ENCODE results near the gene TLK1. TPM values are rescaled to one million over a fixed set of nuclear protein-coding genes. Genes with fewer than 3 reads are reported as not detected.

The TLK1 gene
- total RNA-seq, 1 experiment from 2014 or later, result 10.1 TPM

- BruUV-seq (replicated peaks), result no TSS peak
- H3K4me2 ChIP-seq (ENCODE audit: low read length), result no peak overlapping the region
- no peak overlapping the region for H2AFZ ChIP-seq (ENCODE audit: low read length)
- no peak overlapping the region for H3K9ac ChIP-seq (ENCODE audit: low read length)
- TF ChIP-seq, protein P1, sequence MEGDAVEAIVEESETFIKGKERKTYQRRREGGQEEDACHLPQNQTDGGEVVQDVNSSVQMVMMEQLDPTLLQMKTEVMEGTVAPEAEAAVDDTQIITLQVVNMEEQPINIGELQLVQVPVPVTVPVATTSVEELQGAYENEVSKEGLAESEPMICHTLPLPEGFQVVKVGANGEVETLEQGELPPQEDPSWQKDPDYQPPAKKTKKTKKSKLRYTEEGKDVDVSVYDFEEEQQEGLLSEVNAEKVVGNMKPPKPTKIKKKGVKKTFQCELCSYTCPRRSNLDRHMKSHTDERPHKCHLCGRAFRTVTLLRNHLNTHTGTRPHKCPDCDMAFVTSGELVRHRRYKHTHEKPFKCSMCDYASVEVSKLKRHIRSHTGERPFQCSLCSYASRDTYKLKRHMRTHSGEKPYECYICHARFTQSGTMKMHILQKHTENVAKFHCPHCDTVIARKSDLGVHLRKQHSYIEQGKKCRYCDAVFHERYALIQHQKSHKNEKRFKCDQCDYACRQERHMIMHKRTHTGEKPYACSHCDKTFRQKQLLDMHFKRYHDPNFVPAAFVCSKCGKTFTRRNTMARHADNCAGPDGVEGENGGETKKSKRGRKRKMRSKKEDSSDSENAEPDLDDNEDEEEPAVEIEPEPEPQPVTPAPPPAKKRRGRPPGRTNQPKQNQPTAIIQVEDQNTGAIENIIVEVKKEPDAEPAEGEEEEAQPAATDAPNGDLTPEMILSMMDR (conservative IDR thresholded peaks at IDR 0.05; ENCODE audit: low read depth, low read length), result no peak
- no peak for TF ChIP-seq EZH2 (IDR thresholded peaks at IDR 0.05; ENCODE audit: low read length, unreplicated experiment)
- TF ChIP-seq EZH2phosphoT487 (IDR thresholded peaks at IDR 0.05; ENCODE audit: borderline replicate concordance, low read length), result no peak
- DNase-seq (no peak), ATAC-seq (no peak)
- no peak overlapping the region for H3K4me3 ChIP-seq (ENCODE audit: low read length)
- no peaks in the 10 kb centered on the region for H3K9me3 ChIP-seq (ENCODE audit: low read length)
- intact Hi-C loops (cut with micrococcal nuclease), result no loop called here
- no peaks in the 10 kb centered on the region for H3K79me2 ChIP-seq (ENCODE audit: low read length)
- H3K27ac ChIP-seq (ENCODE audit: low read length), result no peak overlapping the region
- H4K20me1 ChIP-seq (ENCODE audit: low read length), result no peaks in the 10 kb centered on the region
- H3K36me3 ChIP-seq (ENCODE audit: low read depth, low read length), result no peaks in the 10 kb centered on the region
- ChIA-PET CTCF (no interaction called here), POLR2A (ENCODE audit: unreplicated experiment) (no interaction called here)
- H3F3A ChIP-seq (ENCODE audit: low read length, unreplicated experiment), result no peaks in the 10 kb centered on the region
- H3K4me1 ChIP-seq (ENCODE audit: insufficient read depth, low read length), result peaks cover 6% of the 10 kb centered on the region
- H3K9me2 ChIP-seq (replicated peaks; ENCODE audit: low read length), result no peaks in the 10 kb centered on the region
- no peaks in the 10 kb centered on the region for H3K27me3 ChIP-seq (ENCODE audit: low read length)
Measured at GRCh38 chr2:171191021-171191420, 30.3 kb upstream of the TLK1 start.

GRCh38 chr2:171187819-171188218, 27.1 kb upstream of the TLK1 start:
- POLR2A ChIA-PET (ENCODE audit: unreplicated experiment), result no interaction called here
- Histone ChIP-seq H3K79me2 (ENCODE audit: low read length) (no peaks in the 10 kb centered on the region), H3K9me3 (ENCODE audit: low read length) (no peaks in the 10 kb centered on the region), H3K27ac (ENCODE audit: low read length) (no peak overlapping the region), H3K9ac (ENCODE audit: low read length) (no peak overlapping the region), H3K4me2 (ENCODE audit: low read length) (no peak overlapping the region), H3K27me3 (ENCODE audit: low read length) (no peaks in the 10 kb centered on the region), H3K4me3 (ENCODE audit: low read length) (no peak overlapping the region), H2AFZ (ENCODE audit: low read length) (no peak overlapping the region), H3F3A (ENCODE audit: low read length, unreplicated experiment) (no peaks in the 10 kb centered on the region), H4K20me1 (ENCODE audit: low read length) (no peaks in the 10 kb centered on the region), H3K36me3 (ENCODE audit: low read depth, low read length) (no peaks in the 10 kb centered on the region), H3K9me2 (replicated peaks; ENCODE audit: low read length) (no peaks in the 10 kb centered on the region), H3K4me1 (ENCODE audit: insufficient read depth, low read length) (peaks cover 16% of the 10 kb centered on the region)
- CTCF ChIA-PET, result no interaction called here
- ATAC-seq (no peak), DNase-seq (no peak)
- BruUV-seq (replicated peaks), result no TSS peak
- intact Hi-C loops (cut with micrococcal nuclease), result no loop called here
- TF ChIP-seq, protein P1 (conservative IDR thresholded peaks at IDR 0.05; ENCODE audit: low read depth, low read length), result no peak
- TF ChIP-seq EZH2phosphoT487 (IDR thresholded peaks at IDR 0.05; ENCODE audit: borderline replicate concordance, low read length), result no peak
- no peak for TF ChIP-seq EZH2 (IDR thresholded peaks at IDR 0.05; ENCODE audit: low read length, unreplicated experiment)

- H4K20me1 ChIP-seq (ENCODE audit: low read length), result no peaks in the 10 kb centered on the region
- no peak overlapping the region for H3K4me2 ChIP-seq (ENCODE audit: low read length)
- no peaks in the 10 kb centered on the region for H3K9me2 ChIP-seq (replicated peaks; ENCODE audit: low read length)
- H3K36me3 ChIP-seq (ENCODE audit: low read depth, low read length), result no peaks in the 10 kb centered on the region
- H3K4me1 ChIP-seq (ENCODE audit: insufficient read depth, low read length), result peaks cover 16% of the 10 kb centered on the region
- H3K4me3 ChIP-seq (ENCODE audit: low read length), result no peak overlapping the region
- H3K9ac ChIP-seq (ENCODE audit: low read length), result no peak overlapping the region
- H3K79me2 ChIP-seq (ENCODE audit: low read length), result no peaks in the 10 kb centered on the region
- H3K27me3 ChIP-seq (ENCODE audit: low read length), result no peaks in the 10 kb centered on the region
- DNase-seq (no peak), ATAC-seq (peak; percentile 39; the same call in 1 of the 2 replicates)
- CTCF ChIA-PET, result no interaction called here
- H3F3A ChIP-seq (ENCODE audit: low read length, unreplicated experiment), result no peaks in the 10 kb centered on the region
- H3K27ac ChIP-seq (ENCODE audit: low read length), result no peak overlapping the region
- no TSS peak for BruUV-seq (replicated peaks)
- POLR2A ChIA-PET (ENCODE audit: unreplicated experiment), result no interaction called here
- H3K9me3 ChIP-seq (ENCODE audit: low read length), result no peaks in the 10 kb centered on the region
- no peak overlapping the region for H2AFZ ChIP-seq (ENCODE audit: low read length)
- intact Hi-C loops (cut with micrococcal nuclease), result no loop called here
- TF ChIP-seq EZH2 (IDR thresholded peaks at IDR 0.05; ENCODE audit: low read length, unreplicated experiment) (no peak), EZH2phosphoT487 (IDR thresholded peaks at IDR 0.05; ENCODE audit: borderline replicate concordance, low read length) (no peak)
- TF ChIP-seq, protein P1 (conservative IDR thresholded peaks at IDR 0.05; ENCODE audit: low read depth, low read length), result no peak
Measured at GRCh38 chr2:171187177-171187576, 26.5 kb upstream of the TLK1 start.
